NB4 (cell line): ENCODE results near the gene ABCC8.

Experiments
- MYC ChIP-seq: IDR thresholded peaks from 2 replicates; pipeline ENCODE4 v1.6.1; 2011; ENCODE audit warnings: low read depth, low read length
- POLR2A ChIP-seq: IDR thresholded peaks from 2 replicates; pipeline ENCODE4 v1.6.1; 2011; ENCODE audit warnings: mild to moderate bottlenecking; ENCODE audit not compliant: insufficient read length; ENCODE audit errors: extremely low read depth
- TF ChIP-seq, protein P1 (sequence below): IDR thresholded peaks from 2 replicates; pipeline ENCODE4 v1.6.1; 2011; ENCODE audit warnings: low read depth, low read length
- TF ChIP-seq, protein P2 (sequence below): IDR thresholded peaks from one replicate; pipeline ENCODE4 v1.5.1; 2012; ENCODE audit warnings: low read depth, low read length

- TF ChIP-seq POLR2A (no peak), MYC (no peak)
- TF ChIP-seq, protein P1, sequence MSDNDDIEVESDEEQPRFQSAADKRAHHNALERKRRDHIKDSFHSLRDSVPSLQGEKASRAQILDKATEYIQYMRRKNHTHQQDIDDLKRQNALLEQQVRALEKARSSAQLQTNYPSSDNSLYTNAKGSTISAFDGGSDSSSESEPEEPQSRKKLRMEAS = no peak
- TF ChIP-seq, protein P2, sequence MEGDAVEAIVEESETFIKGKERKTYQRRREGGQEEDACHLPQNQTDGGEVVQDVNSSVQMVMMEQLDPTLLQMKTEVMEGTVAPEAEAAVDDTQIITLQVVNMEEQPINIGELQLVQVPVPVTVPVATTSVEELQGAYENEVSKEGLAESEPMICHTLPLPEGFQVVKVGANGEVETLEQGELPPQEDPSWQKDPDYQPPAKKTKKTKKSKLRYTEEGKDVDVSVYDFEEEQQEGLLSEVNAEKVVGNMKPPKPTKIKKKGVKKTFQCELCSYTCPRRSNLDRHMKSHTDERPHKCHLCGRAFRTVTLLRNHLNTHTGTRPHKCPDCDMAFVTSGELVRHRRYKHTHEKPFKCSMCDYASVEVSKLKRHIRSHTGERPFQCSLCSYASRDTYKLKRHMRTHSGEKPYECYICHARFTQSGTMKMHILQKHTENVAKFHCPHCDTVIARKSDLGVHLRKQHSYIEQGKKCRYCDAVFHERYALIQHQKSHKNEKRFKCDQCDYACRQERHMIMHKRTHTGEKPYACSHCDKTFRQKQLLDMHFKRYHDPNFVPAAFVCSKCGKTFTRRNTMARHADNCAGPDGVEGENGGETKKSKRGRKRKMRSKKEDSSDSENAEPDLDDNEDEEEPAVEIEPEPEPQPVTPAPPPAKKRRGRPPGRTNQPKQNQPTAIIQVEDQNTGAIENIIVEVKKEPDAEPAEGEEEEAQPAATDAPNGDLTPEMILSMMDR = no peak
Observed at GRCh38 chr11:17366495-17366894, 110.2 kb downstream of the ABCC8 start.
